ENCODE data around the gene IL16. TPM values are rescaled to one million over a fixed set of nuclear protein-coding genes. Genes with fewer than 3 reads are reported as not detected.

Gene IL16
- polyA plus RNA-seq, 1 donor from 2014 or later: not detected

DNA sequence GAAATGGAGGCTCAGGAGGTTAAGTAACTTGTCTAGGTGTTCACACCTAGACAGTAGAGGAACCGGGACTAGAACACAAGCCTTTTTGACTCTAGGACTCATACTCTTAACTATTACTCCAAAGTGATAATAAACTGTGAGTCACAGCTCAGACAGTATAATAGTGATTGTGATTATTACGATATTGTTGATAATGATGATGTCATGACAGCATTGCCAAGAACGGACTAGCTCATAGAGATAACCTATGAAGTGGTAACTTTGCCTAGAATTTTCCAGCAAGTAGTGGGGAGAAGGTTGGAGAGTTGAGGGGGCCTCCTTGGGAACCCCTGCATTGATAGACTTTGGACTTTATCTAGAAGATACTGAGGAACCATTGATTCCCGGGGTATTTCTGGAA, 93.2 kb downstream of the IL16 start:
- Histone ChIP-seq H3K27me3 (ENCODE audit: insufficient read depth, low read depth, low read length) (no peaks in the 10 kb centered on the region), H3K9me2 (ENCODE audit: insufficient read depth, low read length) (no peaks in the 10 kb centered on the region), H3K36me3 (ENCODE audit: insufficient read depth, low read length) (no peaks in the 10 kb centered on the region), H3K4me2 (ENCODE audit: low read length) (no peak overlapping the region), H3K9me3 (ENCODE audit: low read length) (no peaks in the 10 kb centered on the region), H3F3A (ENCODE audit: insufficient read depth, low read length, poor library complexity, severe bottlenecking) (no peaks in the 10 kb centered on the region), H3K9ac (ENCODE audit: low read length) (no peak overlapping the region), H3K27ac (ENCODE audit: low read length) (no peak overlapping the region), H3K4me3 (ENCODE audit: low read length) (no peak overlapping the region), H3K79me2 (replicated peaks; ENCODE audit: insufficient read depth, low read length) (no peaks in the 10 kb centered on the region), H2AFZ (ENCODE audit: low read depth, low read length) (no peak overlapping the region), H4K20me1 (ENCODE audit: insufficient read depth) (no peaks in the 10 kb centered on the region)
- TF ChIP-seq TAF1 (IDR thresholded peaks at IDR 0.05; ENCODE audit: low read depth) (no peak), POLR2AphosphoS5 (IDR thresholded peaks at IDR 0.05) (no peak), EP300 (conservative IDR thresholded peaks at IDR 0.05; ENCODE audit: poor library complexity, severe bottlenecking) (no peak), EZH2 (IDR thresholded peaks at IDR 0.05; ENCODE audit: borderline replicate concordance, insufficient read depth, low read length, poor library complexity, severe bottlenecking) (no peak), MXI1 (conservative IDR thresholded peaks at IDR 0.05; ENCODE audit: poor library complexity, severe bottlenecking) (no peak), SMC3 (conservative IDR thresholded peaks at IDR 0.05; ENCODE audit: poor library complexity) (no peak), RAD21 (conservative IDR thresholded peaks at IDR 0.05) (no peak)
- TF ChIP-seq, protein P1, sequence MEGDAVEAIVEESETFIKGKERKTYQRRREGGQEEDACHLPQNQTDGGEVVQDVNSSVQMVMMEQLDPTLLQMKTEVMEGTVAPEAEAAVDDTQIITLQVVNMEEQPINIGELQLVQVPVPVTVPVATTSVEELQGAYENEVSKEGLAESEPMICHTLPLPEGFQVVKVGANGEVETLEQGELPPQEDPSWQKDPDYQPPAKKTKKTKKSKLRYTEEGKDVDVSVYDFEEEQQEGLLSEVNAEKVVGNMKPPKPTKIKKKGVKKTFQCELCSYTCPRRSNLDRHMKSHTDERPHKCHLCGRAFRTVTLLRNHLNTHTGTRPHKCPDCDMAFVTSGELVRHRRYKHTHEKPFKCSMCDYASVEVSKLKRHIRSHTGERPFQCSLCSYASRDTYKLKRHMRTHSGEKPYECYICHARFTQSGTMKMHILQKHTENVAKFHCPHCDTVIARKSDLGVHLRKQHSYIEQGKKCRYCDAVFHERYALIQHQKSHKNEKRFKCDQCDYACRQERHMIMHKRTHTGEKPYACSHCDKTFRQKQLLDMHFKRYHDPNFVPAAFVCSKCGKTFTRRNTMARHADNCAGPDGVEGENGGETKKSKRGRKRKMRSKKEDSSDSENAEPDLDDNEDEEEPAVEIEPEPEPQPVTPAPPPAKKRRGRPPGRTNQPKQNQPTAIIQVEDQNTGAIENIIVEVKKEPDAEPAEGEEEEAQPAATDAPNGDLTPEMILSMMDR (IDR thresholded peaks at IDR 0.05; ENCODE audit: poor library complexity, severe bottlenecking): no peak
- TF ChIP-seq, protein P2, sequence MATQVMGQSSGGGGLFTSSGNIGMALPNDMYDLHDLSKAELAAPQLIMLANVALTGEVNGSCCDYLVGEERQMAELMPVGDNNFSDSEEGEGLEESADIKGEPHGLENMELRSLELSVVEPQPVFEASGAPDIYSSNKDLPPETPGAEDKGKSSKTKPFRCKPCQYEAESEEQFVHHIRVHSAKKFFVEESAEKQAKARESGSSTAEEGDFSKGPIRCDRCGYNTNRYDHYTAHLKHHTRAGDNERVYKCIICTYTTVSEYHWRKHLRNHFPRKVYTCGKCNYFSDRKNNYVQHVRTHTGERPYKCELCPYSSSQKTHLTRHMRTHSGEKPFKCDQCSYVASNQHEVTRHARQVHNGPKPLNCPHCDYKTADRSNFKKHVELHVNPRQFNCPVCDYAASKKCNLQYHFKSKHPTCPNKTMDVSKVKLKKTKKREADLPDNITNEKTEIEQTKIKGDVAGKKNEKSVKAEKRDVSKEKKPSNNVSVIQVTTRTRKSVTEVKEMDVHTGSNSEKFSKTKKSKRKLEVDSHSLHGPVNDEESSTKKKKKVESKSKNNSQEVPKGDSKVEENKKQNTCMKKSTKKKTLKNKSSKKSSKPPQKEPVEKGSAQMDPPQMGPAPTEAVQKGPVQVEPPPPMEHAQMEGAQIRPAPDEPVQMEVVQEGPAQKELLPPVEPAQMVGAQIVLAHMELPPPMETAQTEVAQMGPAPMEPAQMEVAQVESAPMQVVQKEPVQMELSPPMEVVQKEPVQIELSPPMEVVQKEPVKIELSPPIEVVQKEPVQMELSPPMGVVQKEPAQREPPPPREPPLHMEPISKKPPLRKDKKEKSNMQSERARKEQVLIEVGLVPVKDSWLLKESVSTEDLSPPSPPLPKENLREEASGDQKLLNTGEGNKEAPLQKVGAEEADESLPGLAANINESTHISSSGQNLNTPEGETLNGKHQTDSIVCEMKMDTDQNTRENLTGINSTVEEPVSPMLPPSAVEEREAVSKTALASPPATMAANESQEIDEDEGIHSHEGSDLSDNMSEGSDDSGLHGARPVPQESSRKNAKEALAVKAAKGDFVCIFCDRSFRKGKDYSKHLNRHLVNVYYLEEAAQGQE (IDR thresholded peaks at IDR 0.05; ENCODE audit: borderline replicate concordance): no peak

DNA sequence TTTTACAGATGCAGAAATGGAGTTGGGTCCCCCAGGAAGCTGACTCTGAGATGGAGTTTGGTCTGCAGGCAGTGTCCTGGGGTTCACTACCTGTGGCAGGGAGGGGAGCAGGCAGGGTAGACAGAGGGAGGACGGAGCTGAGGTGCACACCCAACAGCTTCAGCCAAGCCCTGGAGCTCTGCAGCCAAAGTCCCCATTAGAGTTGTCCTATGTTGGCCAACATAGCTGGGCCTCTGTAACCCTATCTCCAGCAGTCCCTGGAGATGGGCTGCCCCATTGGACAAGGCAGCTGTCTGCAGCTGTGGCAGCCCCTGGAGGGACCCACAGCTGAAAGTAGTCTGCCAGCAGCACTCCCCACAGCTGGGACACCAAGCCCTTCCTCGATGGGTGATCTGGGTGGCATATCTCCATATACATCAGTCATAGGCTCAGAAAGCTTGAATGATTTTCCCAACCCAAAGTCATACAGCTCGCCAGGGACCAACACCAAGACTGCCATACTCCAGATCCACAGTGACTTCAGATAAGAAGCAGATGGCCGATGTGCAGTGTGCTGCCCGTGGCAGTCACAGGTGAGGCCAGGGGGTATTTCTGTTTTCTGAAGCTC, 95.3 kb downstream of the IL16 start:
- Histone ChIP-seq H3K79me2 (replicated peaks; ENCODE audit: insufficient read depth, low read length) (no peaks in the 10 kb centered on the region), H3K36me3 (ENCODE audit: insufficient read depth, low read length) (no peaks in the 10 kb centered on the region), H4K20me1 (ENCODE audit: insufficient read depth) (no peaks in the 10 kb centered on the region), H3K9me2 (ENCODE audit: insufficient read depth, low read length) (no peaks in the 10 kb centered on the region), H3K4me2 (ENCODE audit: low read length) (no peak overlapping the region), H3K9me3 (ENCODE audit: low read length) (no peaks in the 10 kb centered on the region), H2AFZ (ENCODE audit: low read depth, low read length) (no peak overlapping the region), H3K4me3 (ENCODE audit: low read length) (no peak overlapping the region), H3F3A (ENCODE audit: insufficient read depth, low read length, poor library complexity, severe bottlenecking) (no peaks in the 10 kb centered on the region), H3K27ac (ENCODE audit: low read length) (no peak overlapping the region), H3K9ac (ENCODE audit: low read length) (no peak overlapping the region), H3K27me3 (ENCODE audit: insufficient read depth, low read depth, low read length) (no peaks in the 10 kb centered on the region)
- TF ChIP-seq EP300 (conservative IDR thresholded peaks at IDR 0.05; ENCODE audit: poor library complexity, severe bottlenecking) (no peak), TAF1 (IDR thresholded peaks at IDR 0.05; ENCODE audit: low read depth) (no peak), SMC3 (conservative IDR thresholded peaks at IDR 0.05; ENCODE audit: poor library complexity) (no peak), EZH2 (IDR thresholded peaks at IDR 0.05; ENCODE audit: borderline replicate concordance, insufficient read depth, low read length, poor library complexity, severe bottlenecking) (no peak), RAD21 (conservative IDR thresholded peaks at IDR 0.05) (no peak)
- TF ChIP-seq, protein P2 (IDR thresholded peaks at IDR 0.05; ENCODE audit: borderline replicate concordance): no peak
- TF ChIP-seq, protein P1 (IDR thresholded peaks at IDR 0.05; ENCODE audit: poor library complexity, severe bottlenecking): no peak

Measured in neural cell (in vitro differentiated cells).